IPS-NIHi7 (cell line): Measurements from ENCODE around the gene PRPF8.
"Not testable (repeated sequence)": the region's sequence is repeated elsewhere in the genome, so short reads cannot be mapped to it uniquely, and the experiment has no call there.

Source experiments
- DNase-seq: peaks from one replicate; pipeline ENCODE4 v3.0.0; 2012; ENCODE audit warnings: mixed read lengths; ENCODE audit errors: extremely low spot score

PRPF8 gene

GRCh38 chr17:1684378-1685189 is at the start of gene PRPF8:
TSS of gene PRPF8 (minus strand) at chr17:1684867. CDS start at chr17:1684571, 296 bp downstream.
- peak; percentile 100 for DNase-seq

- no peak for DNase-seq
Measured at GRCh38 chr17:1733759-1734158, 49.1 kb upstream of the PRPF8 start.

GRCh38 chr17:1732833-1733321 is 48.2 kb upstream of the PRPF8 start:
- no peak for DNase-seq

GRCh38 chr17:1732241-1732832 is 47.7 kb upstream of the PRPF8 start:
- no peak for DNase-seq

- DNase-seq, result no peak
Measured at GRCh38 chr17:1731194-1731506, 46.5 kb upstream of the PRPF8 start.

GRCh38 chr17:1730326-1731193 is 45.9 kb upstream of the PRPF8 start:
- DNase-seq, result no peak

GRCh38 chr17:1729966-1730325 is 45.3 kb upstream of the PRPF8 start:
- no peak for DNase-seq

GRCh38 chr17:1727876-1728630 is 43.4 kb upstream of the PRPF8 start:
- DNase-seq, result no peak

- DNase-seq, result no peak
Measured at GRCh38 chr17:1727258-1727789, 42.7 kb upstream of the PRPF8 start.

GRCh38 chr17:1726626-1727257 is 42.1 kb upstream of the PRPF8 start:
- DNase-seq, result no peak

GRCh38 chr17:1725642-1726511 is 41.2 kb upstream of the PRPF8 start:
- no peak for DNase-seq

GRCh38 chr17:1724869-1725641 is 40.4 kb upstream of the PRPF8 start:
- DNase-seq, result no peak

- peak; percentile 92 for DNase-seq
Measured at GRCh38 chr17:1724351-1724868, 39.7 kb upstream of the PRPF8 start, which contains the start of gene WDR81. TSS of gene WDR81 (plus strand) at chr17:1724704. CDS start at chr17:1724960, 256 bp downstream.

- DNase-seq, result not testable (repeated sequence)
Measured at GRCh38 chr17:1722022-1722421, 37.4 kb upstream of the PRPF8 start.

GRCh38 chr17:1720856-1721386 is 36.3 kb upstream of the PRPF8 start:
- no peak for DNase-seq

GRCh38 chr17:1718362-1719165 is 33.9 kb upstream of the PRPF8 start:
- DNase-seq, result no peak

GRCh38 chr17:1716912-1717695 is 32.4 kb upstream of the PRPF8 start:
- peak; percentile 94 for DNase-seq
